ENCODE data around the gene COQ10A. TPM values are rescaled to one million over a fixed set of nuclear protein-coding genes. Genes with fewer than 3 reads are reported as not detected.

Gene COQ10A
- total and polyA plus RNA-seq, 2 experiments from 2014 or later = 9.8 to 10.3 TPM

GRCh38 chr12:56231184-56231582, 35.6 kb upstream of the COQ10A start:
- Histone ChIP-seq H3F3A (ENCODE audit: insufficient read depth) (peaks cover 5% of the 10 kb centered on the region; the same call in 1 of the 2 replicates), H3K27ac (no peak overlapping the region)
- in situ Hi-C loops (cut with MboI) = no loop called here

GRCh38 chr12:56234746-56235436, 31.9 kb upstream of the COQ10A start:
- no peak overlapping the region for H2AFZ ChIP-seq
- no peak overlapping the region for H3K4me2 ChIP-seq (ENCODE audit: unreplicated experiment)
- H3K27ac ChIP-seq = no peak overlapping the region
- H3F3A ChIP-seq (ENCODE audit: insufficient read depth) = peaks cover 10% of the 10 kb centered on the region; the same call in 1 of the 2 replicates
- DNase-seq = no peak
- H3K36me3 ChIP-seq (ENCODE audit: low read depth) = no peaks in the 10 kb centered on the region; the same call in 1 of the 2 replicates
- H3K79me2 ChIP-seq (ENCODE audit: insufficient read depth) = no peaks in the 10 kb centered on the region
- WGBS, 2 experiments (ENCODE audit: low coverage in 1 of 2, low lambda C conversion rate in 2 of 2, missing lambda C conversion rate in 2 of 2) = 61% methylated on average over 13 to 16 of the region's 16 CpGs
- H3K9me3 ChIP-seq (ENCODE audit: low read depth) = no peaks in the 10 kb centered on the region
- H3K9ac ChIP-seq = no peak overlapping the region
- H3K4me3 ChIP-seq = no peak overlapping the region
- in situ Hi-C loops (cut with MboI) = no loop called here
- H3K9me2 ChIP-seq (ENCODE audit: insufficient read depth) = no peaks in the 10 kb centered on the region
- H4K20me1 ChIP-seq (ENCODE audit: insufficient read depth) = no peaks in the 10 kb centered on the region
- no peaks in the 10 kb centered on the region for H3K27me3 ChIP-seq (replicated peaks; ENCODE audit: insufficient read depth)
- no peaks in the 10 kb centered on the region for H3K4me1 ChIP-seq (ENCODE audit: insufficient read depth)
- TF ChIP-seq EZH2 (IDR thresholded peaks at IDR 0.05; ENCODE audit: insufficient read depth, poor library complexity, severe bottlenecking) (no peak), EZH2phosphoT487 (IDR thresholded peaks at IDR 0.05; ENCODE audit: insufficient read depth, low read depth) (no peak)

More at GRCh38 chr12:56231184-56231582, 35.6 kb upstream of the COQ10A start:
- no peaks in the 10 kb centered on the region for H3K36me3 ChIP-seq (ENCODE audit: low read depth)
- TF ChIP-seq EZH2phosphoT487 (IDR thresholded peaks at IDR 0.05; ENCODE audit: insufficient read depth, low read depth) = no peak
- TF ChIP-seq EZH2 (IDR thresholded peaks at IDR 0.05; ENCODE audit: insufficient read depth, poor library complexity, severe bottlenecking) = no peak
- no peaks in the 10 kb centered on the region for H3K79me2 ChIP-seq (ENCODE audit: insufficient read depth)
- no peak for DNase-seq
- no peak overlapping the region for H3K4me3 ChIP-seq
- whole genome bisulfite sequencing, 2 experiments (ENCODE audit: low coverage in 1 of 2, low lambda C conversion rate in 2 of 2, missing lambda C conversion rate in 2 of 2) = 85 to 88% methylated on average over 11 of the region's 11 CpGs
- no peak overlapping the region for H3K4me2 ChIP-seq (ENCODE audit: unreplicated experiment)
- no peaks in the 10 kb centered on the region for H3K27me3 ChIP-seq (replicated peaks; ENCODE audit: insufficient read depth)
- no peaks in the 10 kb centered on the region for H3K9me3 ChIP-seq (ENCODE audit: low read depth)
- H3K9ac ChIP-seq = no peak overlapping the region
- no peaks in the 10 kb centered on the region for H3K4me1 ChIP-seq (ENCODE audit: insufficient read depth)
- H3K9me2 ChIP-seq (ENCODE audit: insufficient read depth) = no peaks in the 10 kb centered on the region
- no peaks in the 10 kb centered on the region for H4K20me1 ChIP-seq (ENCODE audit: insufficient read depth)
- no peak overlapping the region for H2AFZ ChIP-seq

GRCh38 chr12:56236091-56236490, 30.7 kb upstream of the COQ10A start:
- DNase-seq = no peak
- Histone ChIP-seq H3K27me3 (replicated peaks; ENCODE audit: insufficient read depth) (no peaks in the 10 kb centered on the region), H2AFZ (no peak overlapping the region), H3K79me2 (ENCODE audit: insufficient read depth) (no peaks in the 10 kb centered on the region), H3K36me3 (ENCODE audit: low read depth) (peaks cover 5% of the 10 kb centered on the region; the same call in 1 of the 2 replicates), H3F3A (ENCODE audit: insufficient read depth) (peaks cover 10% of the 10 kb centered on the region; the same call in 1 of the 2 replicates), H3K9ac (no peak overlapping the region), H3K27ac (no peak overlapping the region), H3K4me3 (no peak overlapping the region), H4K20me1 (ENCODE audit: insufficient read depth) (no peaks in the 10 kb centered on the region), H3K4me1 (ENCODE audit: insufficient read depth) (no peaks in the 10 kb centered on the region), H3K9me2 (ENCODE audit: insufficient read depth) (no peaks in the 10 kb centered on the region), H3K4me2 (ENCODE audit: unreplicated experiment) (no peak overlapping the region), H3K9me3 (ENCODE audit: low read depth) (no peaks in the 10 kb centered on the region)
- 88 to 97% methylated on average over 6 of the region's 6 CpGs for WGBS, 2 experiments (ENCODE audit: low coverage in 1 of 2, low lambda C conversion rate in 2 of 2, missing lambda C conversion rate in 2 of 2)
- no peak for TF ChIP-seq EZH2 (IDR thresholded peaks at IDR 0.05; ENCODE audit: insufficient read depth, poor library complexity, severe bottlenecking)
- no peak for TF ChIP-seq EZH2phosphoT487 (IDR thresholded peaks at IDR 0.05; ENCODE audit: insufficient read depth, low read depth)
- in situ Hi-C loops (cut with MboI) = no loop called here

GRCh38 chr12:56236985-56237384, 29.8 kb upstream of the COQ10A start:
- Histone ChIP-seq H3K9me3 (ENCODE audit: low read depth) (no peaks in the 10 kb centered on the region), H3F3A (ENCODE audit: insufficient read depth) (peaks cover 10% of the 10 kb centered on the region; the same call in 1 of the 2 replicates), H3K27ac (no peak overlapping the region), H2AFZ (no peak overlapping the region), H3K9ac (no peak overlapping the region), H3K27me3 (replicated peaks; ENCODE audit: insufficient read depth) (no peaks in the 10 kb centered on the region), H3K79me2 (ENCODE audit: insufficient read depth) (no peaks in the 10 kb centered on the region), H3K4me1 (ENCODE audit: insufficient read depth) (no peaks in the 10 kb centered on the region), H3K36me3 (ENCODE audit: low read depth) (peaks cover 11% of the 10 kb centered on the region; the same call in 1 of the 2 replicates), H3K4me2 (ENCODE audit: unreplicated experiment) (no peak overlapping the region), H3K9me2 (ENCODE audit: insufficient read depth) (no peaks in the 10 kb centered on the region), H3K4me3 (no peak overlapping the region), H4K20me1 (ENCODE audit: insufficient read depth) (no peaks in the 10 kb centered on the region)
- DNase-seq = no peak
- TF ChIP-seq EZH2phosphoT487 (IDR thresholded peaks at IDR 0.05; ENCODE audit: insufficient read depth, low read depth) (no peak), EZH2 (IDR thresholded peaks at IDR 0.05; ENCODE audit: insufficient read depth, poor library complexity, severe bottlenecking) (no peak)
- in situ Hi-C loops (cut with MboI) = no loop called here
- WGBS, 2 experiments (ENCODE audit: low coverage in 1 of 2, low lambda C conversion rate in 2 of 2, missing lambda C conversion rate in 2 of 2) = 43 to 48% methylated on average over 2 to 5 of the region's 5 CpGs
